Measurements from ENCODE around the gene PPIL1.

PPIL1 gene

DNA sequence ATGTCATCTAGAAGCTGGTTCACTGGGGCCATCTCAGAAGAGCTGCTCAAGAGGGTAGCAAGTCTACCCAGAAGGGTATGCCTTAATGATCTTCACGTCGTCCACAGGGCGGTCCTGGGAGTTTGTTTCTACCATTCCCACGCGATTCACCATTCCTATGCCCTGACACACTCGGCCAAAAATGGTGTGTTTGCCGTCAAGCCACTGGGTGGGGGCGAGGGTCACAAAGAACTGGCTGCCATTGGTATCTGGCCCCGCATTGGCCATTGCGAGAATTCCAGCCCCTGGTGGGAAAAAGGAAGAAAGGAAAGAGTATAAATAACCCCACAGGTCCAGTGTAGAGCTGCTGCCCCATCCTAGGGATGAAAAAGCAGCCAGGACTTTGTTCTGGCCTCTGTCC is 18.9 kb downstream of the PPIL1 start:
- DNase-seq (ENCODE audit: low read depth, low spot score): no peak

DNA sequence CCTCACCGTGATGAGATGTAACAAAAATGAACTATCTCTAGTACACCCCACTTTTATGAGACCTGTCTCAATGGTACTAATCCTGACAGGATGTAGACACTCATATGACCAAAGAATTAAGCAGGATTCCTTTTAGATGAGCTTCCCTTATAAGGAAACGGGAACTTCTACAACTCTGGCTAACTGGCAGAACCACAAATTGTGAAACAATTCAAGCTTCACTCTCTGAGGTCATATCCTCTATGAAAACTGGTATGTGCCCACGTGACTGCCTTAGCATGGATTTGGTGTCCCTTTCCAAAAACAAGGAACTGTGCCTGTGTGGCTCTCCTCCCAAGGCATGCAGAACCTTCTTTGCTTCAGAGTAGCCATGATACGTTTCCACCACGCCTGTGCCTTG is 21.3 kb downstream of the PPIL1 start:
- no peak for DNase-seq (ENCODE audit: low read depth, low spot score)

DNA sequence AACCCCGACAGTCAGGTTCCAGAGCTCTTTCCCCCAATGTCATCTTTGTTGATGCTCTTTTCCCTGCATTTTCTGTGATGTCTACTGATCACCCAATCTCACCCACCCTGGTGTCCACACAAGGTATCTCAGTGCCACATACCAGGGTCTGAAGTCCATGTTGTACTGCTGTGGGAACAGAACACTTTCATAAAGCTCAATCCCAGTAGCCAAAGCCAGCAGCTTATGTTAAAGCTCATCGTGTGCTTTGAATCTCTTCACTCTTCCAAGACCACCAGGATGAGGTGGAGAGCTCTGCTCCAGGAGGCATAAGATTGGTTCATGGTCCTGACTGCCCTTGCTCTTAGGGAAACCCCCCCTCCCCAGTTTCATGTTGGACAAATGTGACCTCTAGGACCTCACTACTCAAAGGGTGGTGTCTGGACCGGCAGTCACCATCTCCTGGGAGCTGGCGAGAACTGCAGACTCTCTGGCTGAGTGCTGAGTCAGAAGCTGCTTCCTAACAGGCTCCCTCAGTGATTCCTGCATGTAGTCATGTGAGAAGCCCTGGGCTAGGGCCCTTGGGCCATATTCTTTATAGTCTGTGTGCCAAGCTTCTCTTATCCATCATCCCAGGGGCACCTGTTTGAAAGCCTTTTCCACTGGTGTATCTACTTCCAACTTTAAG is 22.0 kb downstream of the PPIL1 start:
- DNase-seq (ENCODE audit: low read depth, low spot score): no peak

DNA sequence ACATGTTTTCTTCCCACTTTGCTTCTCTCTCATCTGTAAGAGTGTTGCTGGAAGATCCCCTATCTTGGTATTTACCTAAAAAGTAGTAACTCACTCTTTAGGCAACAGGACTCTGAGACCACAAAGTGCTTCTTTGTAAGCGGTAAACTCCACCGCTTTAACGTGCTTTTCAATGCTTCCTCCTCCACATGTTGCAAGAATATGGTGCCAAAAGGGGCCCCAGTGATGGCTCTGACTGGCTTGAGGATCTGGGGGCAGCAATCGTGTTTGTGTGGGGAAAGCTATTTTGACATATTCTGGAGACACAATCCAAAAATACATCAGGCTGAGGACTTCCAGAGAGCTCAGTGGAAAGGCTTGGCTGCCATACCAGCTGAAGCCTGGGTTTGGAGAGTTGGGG is 23.0 kb downstream of the PPIL1 start:
- no peak for DNase-seq (ENCODE audit: low read depth, low spot score)

DNA sequence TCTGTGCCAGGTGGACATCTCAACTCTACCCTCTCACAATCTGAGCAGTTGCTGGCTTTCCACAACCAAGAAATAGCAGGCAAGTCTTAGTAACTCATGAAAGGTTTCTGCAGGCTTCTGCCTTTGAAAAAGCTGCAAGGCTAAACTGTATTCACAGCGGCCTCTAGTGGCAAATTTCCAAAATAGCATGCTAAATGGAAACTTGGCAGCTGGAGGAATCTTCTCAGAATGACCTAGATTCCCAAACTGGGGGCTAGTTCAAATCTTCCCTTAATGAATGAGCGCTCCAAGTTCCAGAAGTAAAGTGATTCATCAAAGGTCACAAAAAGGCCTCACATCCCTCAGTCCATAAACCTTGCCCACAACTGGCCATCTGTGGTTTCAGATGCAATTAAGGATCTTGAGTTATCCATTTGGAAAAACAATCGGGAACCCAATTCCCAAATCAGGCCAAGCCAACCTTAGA is 23.4 kb downstream of the PPIL1 start:
- no peak for DNase-seq (ENCODE audit: low read depth, low spot score)

DNA sequence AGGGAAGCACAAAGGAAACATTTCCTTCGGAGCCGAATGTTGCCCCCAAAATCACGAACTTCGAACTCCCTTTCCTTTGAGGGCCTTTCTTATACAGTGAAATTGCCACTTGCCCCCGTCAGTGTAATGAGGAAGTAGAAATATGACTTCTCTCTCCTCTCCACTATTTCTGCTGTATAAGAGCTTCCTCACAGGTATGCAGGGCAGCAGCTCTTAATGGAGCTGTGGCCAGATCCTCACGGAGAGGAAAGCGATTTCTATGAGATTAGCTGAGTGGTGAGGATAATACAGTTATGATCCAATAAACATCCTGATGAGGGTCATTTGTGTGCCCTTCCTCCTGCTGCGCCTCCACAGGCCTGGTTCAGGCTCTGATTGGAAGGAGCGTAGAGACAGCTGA is 24.6 kb downstream of the PPIL1 start:
- no peak for DNase-seq (ENCODE audit: low read depth, low spot score)

DNA sequence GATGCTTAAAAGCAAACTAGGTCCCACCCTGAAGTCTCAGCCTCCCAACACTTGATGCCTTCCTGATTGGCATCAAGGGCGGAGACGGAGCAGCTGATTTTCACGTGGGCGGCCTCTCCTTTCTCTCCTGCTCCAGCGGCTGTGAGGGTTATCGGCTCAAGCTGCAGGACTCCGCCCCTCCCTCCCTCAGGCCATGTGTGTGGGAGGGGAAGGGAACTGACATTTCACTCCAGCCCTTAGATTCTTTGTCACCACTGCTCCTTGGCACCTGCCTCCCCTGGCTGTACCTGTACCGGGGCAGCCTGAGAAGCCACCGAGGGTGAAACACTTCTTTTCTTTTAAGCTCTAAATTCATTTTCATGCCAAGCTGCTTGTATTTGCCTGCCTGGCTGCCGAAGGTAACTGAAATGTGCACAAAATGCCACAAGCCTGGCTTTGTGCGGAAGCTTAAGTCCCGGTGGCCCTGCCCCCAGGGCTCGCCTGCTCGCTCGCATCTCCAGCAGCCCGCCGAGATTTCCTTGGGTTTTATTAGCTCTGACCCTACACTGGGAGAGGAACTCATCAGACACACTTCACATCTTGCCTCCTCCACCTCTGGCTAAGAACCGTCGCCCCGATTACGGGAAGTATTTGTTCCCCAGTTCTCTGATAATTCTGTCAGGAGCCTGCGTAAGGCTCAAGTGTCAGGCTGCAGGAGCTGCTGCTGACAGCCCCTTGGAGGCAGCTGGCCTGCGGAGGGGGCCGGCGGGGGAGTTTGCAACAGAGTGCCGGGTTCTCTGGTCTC is 25.8 kb downstream of the PPIL1 start:
- no peak for DNase-seq (ENCODE audit: low read depth, low spot score)

DNA sequence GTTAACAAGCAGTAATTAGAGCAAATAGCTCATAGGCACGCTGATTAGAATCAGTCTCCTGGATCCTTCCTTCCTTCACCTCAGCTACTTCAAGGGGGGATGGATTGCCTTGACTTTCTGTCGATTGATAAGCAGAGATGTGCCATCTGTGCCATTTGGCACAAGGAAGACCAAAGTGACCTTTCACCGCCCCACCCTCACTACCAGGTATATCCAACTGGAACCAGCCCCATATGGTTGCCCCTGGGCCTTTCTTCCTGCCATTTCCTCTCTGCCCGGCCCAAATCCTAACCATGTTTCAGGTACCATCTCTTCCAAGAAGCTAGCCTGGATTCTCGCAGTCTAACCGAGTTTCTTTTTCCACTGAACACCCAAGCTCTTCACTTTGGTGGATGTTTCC is 26.6 kb downstream of the PPIL1 start:
- no peak for DNase-seq (ENCODE audit: low read depth, low spot score)

DNA sequence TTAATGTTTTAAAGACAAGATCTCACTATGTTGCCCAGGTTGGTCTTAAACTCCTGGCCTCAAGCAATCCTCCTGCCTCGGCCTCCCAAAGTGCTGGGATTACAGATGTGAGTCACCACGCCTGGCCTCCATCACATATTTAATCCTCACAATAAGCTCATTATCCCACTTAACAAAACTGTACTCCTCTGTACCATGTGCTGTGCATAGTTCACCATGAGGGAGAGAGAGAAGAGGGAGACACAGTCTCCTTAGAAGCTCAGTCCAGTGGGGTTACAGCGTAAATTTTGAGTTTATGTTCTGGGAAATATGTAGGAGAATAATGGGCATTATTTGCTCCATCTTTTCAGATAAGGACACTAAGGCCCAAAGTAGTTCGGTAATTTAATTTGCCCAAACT is 27.5 kb downstream of the PPIL1 start:
- no peak for DNase-seq (ENCODE audit: low read depth, low spot score)

DNA sequence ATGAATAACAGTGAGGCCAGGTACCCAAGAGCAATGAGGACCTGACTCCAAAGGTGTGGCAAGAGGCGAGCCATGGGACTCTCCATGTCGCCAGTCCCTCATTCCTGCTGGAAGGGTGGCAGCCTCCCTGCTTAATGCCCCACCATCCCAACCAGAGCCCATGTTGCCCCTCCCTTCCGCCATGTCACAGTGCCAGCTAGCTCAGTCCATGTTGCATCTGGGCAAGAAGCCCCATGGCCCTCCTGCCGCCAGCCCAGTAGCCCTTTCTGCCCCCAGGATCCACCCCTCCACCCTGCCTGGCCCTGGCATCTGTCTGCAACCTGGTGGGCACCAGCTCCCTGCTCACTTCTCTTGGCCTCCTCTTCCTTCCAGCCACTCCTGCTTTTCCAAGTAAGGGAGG is 29.4 kb downstream of the PPIL1 start:
- no peak for DNase-seq (ENCODE audit: low read depth, low spot score)

DNA sequence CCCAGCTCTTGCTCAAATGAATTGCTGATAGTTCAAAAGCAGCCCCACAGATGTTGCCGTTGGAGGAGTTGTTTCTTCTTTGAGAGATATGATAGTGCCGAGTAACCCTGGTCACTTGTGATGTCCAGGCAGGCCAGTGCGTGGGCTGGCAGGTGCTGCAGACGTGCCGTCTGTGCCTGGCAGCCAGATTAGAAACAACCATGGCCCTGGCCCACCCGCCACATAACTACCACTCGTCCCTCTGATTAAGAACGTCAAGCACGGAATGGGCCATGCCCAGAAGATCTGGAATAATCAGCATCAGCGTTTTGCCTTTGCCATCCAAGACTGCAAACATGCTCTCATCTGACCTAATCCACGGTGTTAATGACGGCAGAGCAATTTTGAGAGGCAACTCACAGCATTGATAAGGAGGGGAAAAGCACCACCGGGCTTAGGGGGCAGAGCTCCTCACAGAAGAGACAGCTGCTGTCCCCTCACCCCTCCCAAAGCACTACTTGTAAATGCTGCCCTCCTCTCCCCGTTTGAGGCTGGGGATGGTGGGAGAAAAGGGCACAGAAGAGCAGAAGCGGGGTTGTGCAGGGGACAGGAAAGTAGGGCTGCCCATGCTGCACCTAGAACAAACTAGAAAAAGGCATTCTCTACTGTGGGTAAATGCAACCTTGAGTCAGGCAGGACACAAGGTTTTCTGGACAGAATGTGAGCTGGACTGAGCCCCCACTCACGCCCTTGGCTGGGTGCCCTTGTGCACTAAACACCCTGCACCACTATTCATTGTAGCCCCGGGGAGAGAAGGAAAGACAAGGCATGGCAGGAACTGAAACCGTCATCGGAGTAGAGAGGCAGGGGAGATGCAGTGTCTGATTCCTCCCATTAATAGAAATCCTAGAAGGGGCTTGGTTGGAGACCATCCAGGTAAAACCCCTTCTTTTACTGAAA is 30.1 kb downstream of the PPIL1 start:
- no peak for DNase-seq (ENCODE audit: low read depth, low spot score)

DNA sequence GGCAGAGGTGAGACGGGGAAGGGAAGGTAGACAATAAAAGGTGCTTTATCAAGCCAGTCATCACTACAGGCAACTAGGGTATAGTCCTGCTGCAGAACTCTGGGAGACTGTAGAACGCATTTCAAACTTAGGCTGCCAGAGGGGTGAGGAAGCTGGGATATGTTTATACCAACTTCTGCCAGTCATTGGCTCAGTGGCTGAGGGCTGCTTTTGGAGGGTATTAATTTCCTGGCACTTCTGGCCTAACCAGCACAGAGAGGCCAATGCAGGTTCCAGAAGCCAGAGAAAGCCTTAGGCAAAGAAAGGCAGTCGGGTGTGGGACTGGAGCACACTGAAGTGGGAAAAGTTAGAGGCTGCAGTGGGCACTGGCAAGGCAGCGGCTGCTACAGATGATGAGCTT is 31.4 kb downstream of the PPIL1 start:
- DNase-seq (ENCODE audit: low read depth, low spot score): no peak

DNA sequence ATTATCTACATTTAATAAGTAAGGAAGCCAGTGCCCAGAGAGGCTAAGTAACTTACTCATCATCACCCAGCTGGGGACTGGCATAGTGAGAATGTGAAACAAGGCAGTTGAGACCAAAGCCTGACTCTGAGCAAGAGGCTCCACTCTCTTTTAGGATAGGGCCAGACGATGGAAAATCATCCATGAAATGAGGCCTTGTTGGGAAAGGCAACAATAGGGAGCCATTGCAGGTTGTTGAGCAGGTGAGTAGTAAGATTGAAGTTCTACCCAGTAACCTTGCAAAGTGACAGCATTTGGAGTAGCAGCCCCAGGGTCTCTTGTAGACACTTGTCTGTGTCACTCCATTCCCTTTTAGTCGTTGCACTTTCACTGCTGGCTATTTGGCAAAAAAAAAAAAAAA is 32.8 kb downstream of the PPIL1 start:
- DNase-seq (ENCODE audit: low read depth, low spot score): no peak

DNA sequence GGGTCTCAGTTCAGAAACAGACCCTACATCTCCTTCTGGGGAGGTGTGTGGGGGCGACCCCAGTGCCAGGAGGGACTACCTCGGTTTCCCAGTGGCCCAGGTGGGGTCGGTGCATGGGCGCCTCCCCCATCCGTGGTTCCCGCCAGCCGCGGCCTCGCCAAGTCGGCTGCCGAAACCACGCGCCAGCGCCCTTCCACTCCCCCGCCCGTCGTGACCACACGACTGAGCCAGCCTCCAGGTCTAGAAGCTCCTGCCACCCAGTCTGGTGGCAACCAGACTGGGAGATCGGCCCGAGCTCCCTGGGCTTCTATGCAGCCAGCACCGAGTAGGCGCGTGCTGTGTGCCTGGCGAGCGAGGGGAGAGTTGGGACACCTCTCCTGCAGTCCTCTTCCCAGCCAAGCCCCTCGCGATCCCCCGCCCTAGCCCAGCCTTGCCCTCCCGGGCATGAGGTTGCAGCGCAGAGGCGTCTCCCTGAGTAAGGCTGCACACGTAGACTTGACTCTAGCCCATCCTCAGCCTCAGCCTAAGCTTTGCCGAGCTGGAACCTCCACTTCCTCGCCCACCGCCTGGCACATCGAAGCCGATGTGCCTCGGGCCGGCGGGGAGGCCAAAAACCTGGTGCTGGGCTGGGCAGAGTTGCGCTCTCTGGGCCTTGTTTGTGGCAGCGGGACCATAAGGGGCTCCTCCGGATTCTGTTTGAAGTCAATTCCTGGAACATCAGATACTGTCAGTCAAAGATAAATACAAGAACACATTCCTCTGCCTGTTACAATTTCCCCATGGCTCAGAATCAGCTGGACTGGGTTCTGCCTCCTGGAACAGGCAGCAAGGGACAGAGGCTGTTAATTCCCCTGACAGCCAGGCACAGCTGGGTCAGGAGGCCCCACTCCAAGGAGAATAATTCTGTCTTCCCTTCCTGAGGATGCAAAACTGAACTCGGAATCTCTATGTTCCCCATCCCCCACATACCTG is 33.9 kb downstream of the PPIL1 start:
- no peak for DNase-seq (ENCODE audit: low read depth, low spot score)

DNA sequence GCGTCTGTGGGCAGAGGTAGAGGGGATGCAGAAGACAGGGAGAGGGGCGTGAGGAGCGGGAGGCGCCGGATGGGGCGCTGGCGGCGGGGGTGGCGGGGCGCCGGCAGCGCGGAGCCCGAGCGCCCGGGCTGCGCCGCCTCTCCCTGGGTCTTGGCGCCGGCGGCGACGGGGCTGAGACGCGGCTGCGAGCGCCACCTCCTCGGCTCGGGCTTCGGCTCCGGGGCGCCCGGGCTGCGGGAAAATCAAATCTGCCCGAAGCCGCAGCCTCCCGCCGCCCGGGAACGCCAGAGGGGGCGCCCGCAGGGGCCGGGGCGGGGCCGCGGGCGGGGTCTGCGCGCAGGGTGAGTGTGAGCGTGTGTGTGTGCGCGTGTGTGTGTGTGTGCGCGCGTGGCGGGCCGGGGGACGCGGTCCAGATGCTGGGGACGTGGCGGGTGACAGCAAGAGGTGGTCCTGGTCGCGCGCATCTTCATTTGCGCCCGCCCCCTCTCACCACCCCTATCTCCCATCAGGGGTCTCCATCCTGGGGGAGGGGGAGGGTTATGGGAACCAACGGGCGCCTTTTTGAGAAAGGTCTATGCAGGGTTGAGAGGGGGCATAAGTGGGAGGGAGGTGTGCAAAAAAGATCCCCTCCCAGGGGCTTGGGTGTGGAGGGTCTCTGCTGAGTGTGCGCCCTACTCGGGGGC is 34.7 kb downstream of the PPIL1 start:
- no peak for DNase-seq (ENCODE audit: low read depth, low spot score)

DNA sequence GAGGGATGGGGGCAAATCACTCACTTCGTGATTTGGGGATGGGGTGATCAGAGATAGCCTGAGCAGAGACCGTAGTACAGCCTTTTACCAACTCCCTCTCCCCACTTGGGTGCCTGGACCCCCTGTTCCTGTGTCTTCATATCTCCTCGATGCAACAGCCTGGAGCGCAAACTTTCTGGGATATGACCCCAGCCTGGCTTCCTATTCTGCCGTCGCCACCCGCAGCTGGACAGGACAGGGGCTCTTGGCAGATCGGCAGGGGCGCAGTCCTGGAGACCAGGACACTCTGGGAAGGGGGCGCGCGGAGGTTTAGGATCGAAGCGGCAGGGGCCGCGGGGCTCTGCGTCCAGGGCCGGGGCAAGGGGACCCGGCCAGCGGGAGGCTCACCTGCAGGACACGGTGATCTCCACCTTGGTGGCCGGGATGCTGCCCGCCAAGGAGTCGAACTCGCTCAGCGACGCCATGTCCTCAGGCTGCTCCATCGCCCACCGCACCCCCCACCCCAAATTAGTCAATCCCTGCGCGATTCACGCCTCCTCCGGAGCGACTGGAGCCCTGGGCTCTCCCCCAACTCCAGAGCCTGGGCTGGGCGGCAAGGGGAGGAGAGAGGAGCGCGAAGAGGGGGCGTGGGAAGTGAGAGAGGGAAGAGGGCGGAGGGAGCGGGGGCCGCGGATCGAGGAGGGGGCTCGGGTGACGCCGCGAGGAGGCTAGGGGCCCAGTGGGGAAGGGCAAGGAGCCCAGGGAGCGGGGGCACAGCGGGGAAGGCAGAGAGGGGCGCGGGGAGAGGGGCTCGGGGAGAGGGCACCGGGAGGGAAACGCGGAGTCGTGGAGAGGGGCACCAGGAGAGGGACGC is 35.5 kb downstream of the PPIL1 start, which contains the start of gene CPNE5:
TSS of gene CPNE5 (minus strand) at position 549 of the 853 bp plus-strand sequence. CDS start at position 482, 67 bp downstream.
- DNase-seq (ENCODE audit: low read depth, low spot score): no peak

DNA sequence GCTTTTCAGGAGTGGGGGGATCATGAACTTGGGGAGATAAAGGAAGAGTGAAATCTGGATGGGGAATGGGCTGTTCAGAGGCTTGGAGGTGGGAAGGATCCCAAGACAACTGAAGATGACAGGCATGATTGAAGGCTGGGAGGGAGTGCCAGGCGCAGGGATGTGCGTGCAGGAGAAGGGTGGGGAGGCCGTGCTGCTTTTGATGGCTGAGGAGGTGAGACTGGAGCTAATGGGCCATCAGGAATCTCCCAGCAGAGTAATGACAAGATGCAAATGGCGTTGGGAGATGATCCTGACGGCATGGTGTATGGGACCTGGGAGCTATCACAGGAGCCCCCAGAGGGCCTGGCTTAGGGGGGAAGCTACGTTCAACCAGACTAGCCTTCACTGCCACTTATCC is 36.9 kb downstream of the PPIL1 start:
- DNase-seq (ENCODE audit: low read depth, low spot score): no peak

DNA sequence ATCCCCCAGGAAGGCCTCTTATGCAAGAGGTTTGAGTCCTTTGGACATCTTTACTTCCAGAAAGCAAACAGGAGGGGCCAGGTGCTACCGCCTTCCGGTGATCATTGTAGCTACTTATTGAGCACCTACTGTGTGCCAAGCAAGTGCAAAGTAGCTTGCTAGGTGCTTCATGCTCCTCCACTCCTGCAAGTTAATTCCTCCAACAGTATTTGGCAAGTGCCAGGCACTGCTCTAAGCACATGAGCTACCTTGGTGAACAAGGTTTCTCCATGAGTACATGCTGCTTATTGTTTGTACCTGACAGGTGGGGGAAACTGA is 37.6 kb downstream of the PPIL1 start:
- DNase-seq (ENCODE audit: low read depth, low spot score): no peak
